AG04450 (cell line): ENCODE data around the gene PCYOX1L. TPM values are rescaled to one million over a fixed set of nuclear protein-coding genes. Genes with fewer than 3 reads are reported as not detected.

ENCODE experiments used
- CTCF ChIA-PET: fragments of 300-600, 350-600 bp; formaldehyde crosslinking; extraction: SDS; loops from one replicate; lab custom pipeline; 2022; ENCODE audit warnings: antibody characterized with exemption, inconsistent platforms; lab: Charles Lee
- POLR2A ChIA-PET: fragments of 350-600 bp; formaldehyde crosslinking; extraction: SDS; loops from one replicate; lab custom pipeline; 2021; ENCODE audit warnings: antibody characterized with exemption, inconsistent platforms; lab: Yijun Ruan, JAX
- DNase-seq: peaks from one replicate; pipeline ENCODE4 v3.0.0-alpha.2; 2011; ENCODE audit warnings: low read depth, low spot score
- H3K27ac ChIP-seq: one replicate; pipeline ENCODE4 v1.5.1; 2012; ENCODE audit warnings: low read depth, low read length, control low read depth
- H3K27me3 ChIP-seq: one replicate; pipeline ENCODE4 v1.6.0; 2012; ENCODE audit warnings: low read length; ENCODE audit not compliant: control insufficient read depth, insufficient read depth
- H3K4me3 ChIP-seq: 2 replicates; pipeline ENCODE4 v1.5.1; 2011; ENCODE audit warnings: mild to moderate bottlenecking, low read depth, low read length, control low read depth
- H3K9me3 ChIP-seq: 2 replicates; pipeline ENCODE4 v1.5.1; 2012; ENCODE audit warnings: low read length; ENCODE audit not compliant: control insufficient read depth, insufficient read depth
- polyA plus RNA-seq: library from polyadenylated mRNA; depleted of rRNA; stranded (reverse); fragments of >200 nt; gene quantifications from 2 replicates; pipeline ENCODE4 v1.2.3, GENCODE V29; 2011; rRNA removed
- TF ChIP-seq, protein P1 (sequence below): IDR thresholded peaks from 2 replicates; pipeline ENCODE4 v1.5.1; 2011; ENCODE audit warnings: low read depth, low read length, control low read depth, inconsistent platforms

PCYOX1L gene
- polyA plus RNA-seq, 1 experiment: 11.0 TPM

GRCh38 chr5:149415066-149415967, 57.5 kb downstream of the PCYOX1L start:
- TF ChIP-seq, protein P1, sequence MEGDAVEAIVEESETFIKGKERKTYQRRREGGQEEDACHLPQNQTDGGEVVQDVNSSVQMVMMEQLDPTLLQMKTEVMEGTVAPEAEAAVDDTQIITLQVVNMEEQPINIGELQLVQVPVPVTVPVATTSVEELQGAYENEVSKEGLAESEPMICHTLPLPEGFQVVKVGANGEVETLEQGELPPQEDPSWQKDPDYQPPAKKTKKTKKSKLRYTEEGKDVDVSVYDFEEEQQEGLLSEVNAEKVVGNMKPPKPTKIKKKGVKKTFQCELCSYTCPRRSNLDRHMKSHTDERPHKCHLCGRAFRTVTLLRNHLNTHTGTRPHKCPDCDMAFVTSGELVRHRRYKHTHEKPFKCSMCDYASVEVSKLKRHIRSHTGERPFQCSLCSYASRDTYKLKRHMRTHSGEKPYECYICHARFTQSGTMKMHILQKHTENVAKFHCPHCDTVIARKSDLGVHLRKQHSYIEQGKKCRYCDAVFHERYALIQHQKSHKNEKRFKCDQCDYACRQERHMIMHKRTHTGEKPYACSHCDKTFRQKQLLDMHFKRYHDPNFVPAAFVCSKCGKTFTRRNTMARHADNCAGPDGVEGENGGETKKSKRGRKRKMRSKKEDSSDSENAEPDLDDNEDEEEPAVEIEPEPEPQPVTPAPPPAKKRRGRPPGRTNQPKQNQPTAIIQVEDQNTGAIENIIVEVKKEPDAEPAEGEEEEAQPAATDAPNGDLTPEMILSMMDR: no peak
- peak overlapping the region; percentile 98 for H3K27ac ChIP-seq
- ChIA-PET POLR2A (interaction anchor here (0.7 to 3.7 kb wide), 3 partner anchors 10 to 33 kb away, joined by 3 to 43 read pairs (median 8); no protein-coding TSS in a partner anchor), CTCF (interaction anchor here (2.0 to 5.3 kb wide), 2 partner anchors 33 to 44 kb away, joined by 6 to 25 read pairs; no protein-coding TSS in a partner anchor)
- no peaks in the 10 kb centered on the region for H3K27me3 ChIP-seq
- no peaks in the 10 kb centered on the region for H3K9me3 ChIP-seq
- no peak overlapping the region for H3K4me3 ChIP-seq
- no peak for DNase-seq

- ChIA-PET POLR2A (interaction anchor here (0.6 to 3.7 kb wide), 8 partner anchors 8 to 72 kb away, joined by 3 to 43 read pairs (median 4); partner anchors contain the start of gene PCYOX1L), CTCF (interaction anchor here (0.7 to 5.3 kb wide), 4 partner anchors 35 to 100 kb away, joined by 3 to 25 read pairs (median 5); no protein-coding TSS in a partner anchor)
- no peaks in the 10 kb centered on the region for H3K9me3 ChIP-seq
- peak overlapping the region; percentile 25 for H3K4me3 ChIP-seq
- TF ChIP-seq, protein P1: no peak
- peak overlapping the region; percentile 98 for H3K27ac ChIP-seq
- H3K27me3 ChIP-seq: no peaks in the 10 kb centered on the region
- DNase-seq: peak; percentile 89
Measured at GRCh38 chr5:149416987-149417710, 59.3 kb downstream of the PCYOX1L start.

DNA sequence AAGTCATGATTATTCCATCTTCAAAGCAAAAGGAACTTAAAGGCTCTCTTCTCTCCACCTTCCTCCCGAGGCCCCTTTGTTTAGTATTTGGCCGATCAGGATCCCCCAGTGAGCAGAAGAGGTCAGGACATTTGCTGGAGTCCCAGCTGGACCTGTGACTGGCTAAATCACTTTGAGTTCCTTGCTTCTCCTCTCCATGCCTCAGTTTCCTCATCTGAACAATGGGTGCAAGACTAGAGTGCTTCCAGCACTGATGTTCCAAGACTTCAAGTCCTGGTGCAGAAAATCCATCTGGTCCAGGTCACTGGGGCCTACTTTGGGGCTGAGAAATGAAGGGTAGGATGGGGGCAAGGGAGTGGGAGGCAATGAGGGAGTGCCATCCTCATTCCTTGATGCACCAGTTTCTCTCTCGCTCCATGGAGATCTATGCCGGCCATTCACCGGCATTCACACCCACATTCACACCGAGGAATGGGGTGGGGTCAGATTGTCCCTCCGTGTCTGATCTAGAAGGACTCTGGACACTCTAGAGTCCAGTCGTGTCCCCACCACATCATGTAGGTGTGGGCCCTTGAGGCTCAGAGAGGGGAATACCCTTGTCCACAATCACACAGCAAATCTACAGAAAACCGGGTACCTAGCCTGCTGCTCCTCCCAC, 60.0 kb downstream of the PCYOX1L start:
- DNase-seq: no peak
- ChIA-PET POLR2A (interaction anchor here (0.6 to 3.7 kb wide), 9 partner anchors 9 to 60 kb away, joined by 3 to 43 read pairs (median 4); partner anchors contain the start of gene PCYOX1L), CTCF (interaction anchor here (1.1 to 5.3 kb wide), 3 partner anchors 12 to 50 kb away, joined by 3 to 25 read pairs (median 3); no protein-coding TSS in a partner anchor)
- Histone ChIP-seq H3K27me3 (no peaks in the 10 kb centered on the region), H3K9me3 (no peaks in the 10 kb centered on the region), H3K4me3 (peak overlapping the region; percentile 10), H3K27ac (peak overlapping the region; percentile 98)
- TF ChIP-seq, protein P1: no peak

GRCh38 chr5:149418910-149419531, 61.2 kb downstream of the PCYOX1L start:
- CTCF ChIA-PET: interaction anchor here (0.7 to 1.4 kb wide), 4 partner anchors 11 to 92 kb away, joined by 3 to 8 read pairs (median 4); no protein-coding TSS in a partner anchor
- POLR2A ChIA-PET: interaction anchor here (0.7 to 3.1 kb wide), 6 partner anchors 8 to 37 kb away, joined by 4 to 35 read pairs (median 7); no protein-coding TSS in a partner anchor
- TF ChIP-seq, protein P1: no peak
- no peak overlapping the region for H3K4me3 ChIP-seq
- no peak for DNase-seq
- no peaks in the 10 kb centered on the region for H3K27me3 ChIP-seq
- no peaks in the 10 kb centered on the region for H3K9me3 ChIP-seq
- H3K27ac ChIP-seq: peak overlapping the region; percentile 91

Other genes starting within 250 kb of the PCYOX1L start
- gene ABLIM3, start 216.6 kb upstream of the PCYOX1L start, polyA plus RNA-seq: 52.6 and 60.6 TPM in 2 replicates
- gene AFAP1L1, start 86.2 kb upstream of the PCYOX1L start, polyA plus RNA-seq: 1.8 and 2.6 TPM in 2 replicates
- gene GRPEL2, start 12.5 kb upstream of the PCYOX1L start, polyA plus RNA-seq: 15.0 and 21.6 TPM in 2 replicates
- 0.24 TPM in 1 of 2 replicates, not detected in the other for gene IL17B, start 21.2 kb downstream of the PCYOX1L start, polyA plus RNA-seq
- 260 and 329 TPM in 2 replicates for gene CSNK1A1, start 193.4 kb downstream of the PCYOX1L start, polyA plus RNA-seq
- gene ARHGEF37, start 223.5 kb downstream of the PCYOX1L start, polyA plus RNA-seq: 0.61 and 0.74 TPM in 2 replicates